HFF-Myc (cell line): ENCODE data around the gene CZIB.

Experiments
- DNase-seq: peaks from one replicate; pipeline ENCODE4 v3.0.0-alpha.2; 2011; ENCODE audit warnings: low read depth; ENCODE audit errors: extremely low read depth
- H3K4me3 ChIP-seq: replicated peaks from 2 replicates; pipeline ENCODE4 v1.5.1; 2011; ENCODE audit warnings: low read depth, mild to moderate bottlenecking, control low read depth, low read length
- CTCF ChIP-seq: IDR thresholded peaks from 2 replicates; pipeline ENCODE4 v1.5.1; 2012; ENCODE audit warnings: mild to moderate bottlenecking, low read depth, low read length, control low read depth; ENCODE audit errors: missing control alignments

Gene CZIB

GRCh38 chr1:53242381-53242780, 21.9 kb upstream of the CZIB start:
- H3K4me3 ChIP-seq, result no peak overlapping the region
- no peak for TF ChIP-seq CTCF
- DNase-seq, result no peak

- DNase-seq, result no peak
- TF ChIP-seq CTCF, result no peak
- H3K4me3 ChIP-seq, result no peak overlapping the region
Observed at GRCh38 chr1:53241828-53242227, 21.4 kb upstream of the CZIB start.

GRCh38 chr1:53238197-53239155, 18.0 kb upstream of the CZIB start, which contains the start of gene MAGOH:
Gene MAGOH (minus strand): TSS chr1:53238518. CDS start chr1:53238448, 70 bp downstream.
- H3K4me3 ChIP-seq, result peak within 1 kb of the TSS; percentile 79
- TF ChIP-seq CTCF, result no peak
- DNase-seq, result peak; percentile 66

- no peak for TF ChIP-seq CTCF
- no peak for DNase-seq
- H3K4me3 ChIP-seq, result peak overlapping the region; percentile 79
Observed at GRCh38 chr1:53237638-53238037, 17.2 kb upstream of the CZIB start.

GRCh38 chr1:53220962-53221286, 490 bp upstream of the CZIB start:
- H3K4me3 ChIP-seq, result peak overlapping the region; percentile 79
- DNase-seq, result no peak
- TF ChIP-seq CTCF, result no peak

GRCh38 chr1:53219711-53220110, 723 bp downstream of the CZIB start:
- peak overlapping the region; percentile 79 for H3K4me3 ChIP-seq
- no peak for DNase-seq
- TF ChIP-seq CTCF, result no peak
